HG03280 (cell line): ENCODE results near the gene RAG1.

Experiments
- ATAC-seq: cut with Tn5 transposase; IDR thresholded peaks from one replicate; pipeline ENCODE4 v1.9.1; 2021; ENCODE audit warnings: mild to moderate bottlenecking, moderate library complexity; ENCODE audit not compliant: unreplicated experiment

RAG1 gene

DNA sequence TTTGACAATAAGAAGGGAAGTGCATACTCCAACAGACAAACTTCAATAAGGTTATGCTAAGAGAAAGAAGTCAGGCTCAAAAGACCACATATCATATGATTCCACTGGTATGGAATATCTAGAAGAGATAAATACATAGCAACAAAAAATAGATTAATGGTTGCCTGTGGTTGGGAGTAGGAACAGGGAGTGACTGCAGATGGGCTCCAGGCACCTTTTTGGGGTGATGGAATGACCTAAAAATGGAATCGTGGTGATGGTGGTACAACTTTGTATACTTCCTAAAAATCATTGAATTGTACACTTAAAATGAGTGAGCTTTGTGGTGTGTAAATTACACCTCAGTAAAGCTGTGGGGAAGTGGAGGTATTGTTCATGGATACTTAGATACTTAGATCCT lies 59.2 kb downstream of the RAG1 start:
- no peak for ATAC-seq

DNA sequence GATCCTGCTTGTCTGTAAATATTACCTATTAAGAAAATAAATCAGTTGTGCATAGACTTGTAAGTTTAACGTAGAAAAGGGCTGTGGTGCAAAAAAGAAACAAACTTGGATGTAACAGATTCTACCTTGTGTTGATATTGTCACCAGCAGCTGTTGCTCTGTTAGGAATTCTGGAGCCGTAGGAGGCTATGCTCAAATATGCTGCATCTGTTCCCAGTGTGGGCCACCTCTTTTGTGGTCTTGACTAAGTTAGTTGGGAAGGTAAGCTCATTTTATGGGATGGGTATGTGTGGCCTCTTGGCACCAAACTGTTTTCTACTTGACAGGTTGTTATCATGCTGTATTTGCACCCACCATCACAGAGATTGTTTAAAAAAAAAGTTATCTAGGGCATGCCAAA lies 59.7 kb downstream of the RAG1 start:
- no peak for ATAC-seq

DNA sequence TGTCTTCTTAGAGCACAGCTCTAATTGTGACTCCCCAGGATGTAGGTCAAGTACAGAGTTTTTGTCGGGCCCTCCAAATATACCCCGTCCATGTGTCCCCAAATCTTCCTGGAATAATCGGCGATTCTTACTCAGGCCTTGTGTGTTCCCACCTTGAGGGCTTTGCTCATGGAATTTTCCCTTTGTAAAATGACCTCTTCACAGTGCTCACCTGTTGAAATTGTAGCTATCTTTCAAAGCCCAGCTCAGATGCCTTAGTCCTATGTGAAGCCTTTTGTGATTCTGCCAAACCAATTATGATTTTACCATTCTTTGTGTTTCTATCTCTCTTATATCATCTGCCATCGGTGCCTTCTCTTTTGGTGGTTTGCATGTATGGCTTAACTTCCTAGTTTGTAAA lies 60.3 kb downstream of the RAG1 start:
- no peak for ATAC-seq

DNA sequence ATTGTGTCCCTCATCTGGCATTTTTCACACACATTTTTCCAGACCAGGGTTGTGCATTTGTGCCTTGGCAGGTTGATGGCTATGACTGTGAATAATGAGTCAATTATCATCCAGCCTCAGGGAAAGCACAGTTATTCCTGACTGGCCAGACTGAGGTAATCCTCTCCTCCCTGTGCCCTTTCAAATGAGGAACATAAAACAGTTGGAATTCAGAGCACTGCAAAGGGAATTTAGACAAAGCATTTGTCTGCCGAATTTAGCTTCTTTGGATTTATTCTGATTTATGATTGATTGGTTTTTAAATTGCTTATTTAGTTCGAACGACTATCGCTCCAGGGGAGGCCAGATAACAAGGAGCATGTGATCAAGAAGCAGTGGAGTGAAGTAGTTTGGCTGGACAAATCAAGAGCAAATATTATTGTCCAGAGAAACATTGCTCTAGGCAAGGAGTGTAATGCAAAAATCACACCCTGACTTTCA lies 61.0 kb downstream of the RAG1 start:
- no peak for ATAC-seq
